Inferior parietal cortex (tissue), 1 donor: ENCODE results near the gene STK11.

Source experiments
- DNase-seq: peaks from one replicate; pipeline ENCODE4 v3.0.0-alpha.2; 2016; ENCODE audit errors: extremely low spot score

Gene STK11

DNA sequence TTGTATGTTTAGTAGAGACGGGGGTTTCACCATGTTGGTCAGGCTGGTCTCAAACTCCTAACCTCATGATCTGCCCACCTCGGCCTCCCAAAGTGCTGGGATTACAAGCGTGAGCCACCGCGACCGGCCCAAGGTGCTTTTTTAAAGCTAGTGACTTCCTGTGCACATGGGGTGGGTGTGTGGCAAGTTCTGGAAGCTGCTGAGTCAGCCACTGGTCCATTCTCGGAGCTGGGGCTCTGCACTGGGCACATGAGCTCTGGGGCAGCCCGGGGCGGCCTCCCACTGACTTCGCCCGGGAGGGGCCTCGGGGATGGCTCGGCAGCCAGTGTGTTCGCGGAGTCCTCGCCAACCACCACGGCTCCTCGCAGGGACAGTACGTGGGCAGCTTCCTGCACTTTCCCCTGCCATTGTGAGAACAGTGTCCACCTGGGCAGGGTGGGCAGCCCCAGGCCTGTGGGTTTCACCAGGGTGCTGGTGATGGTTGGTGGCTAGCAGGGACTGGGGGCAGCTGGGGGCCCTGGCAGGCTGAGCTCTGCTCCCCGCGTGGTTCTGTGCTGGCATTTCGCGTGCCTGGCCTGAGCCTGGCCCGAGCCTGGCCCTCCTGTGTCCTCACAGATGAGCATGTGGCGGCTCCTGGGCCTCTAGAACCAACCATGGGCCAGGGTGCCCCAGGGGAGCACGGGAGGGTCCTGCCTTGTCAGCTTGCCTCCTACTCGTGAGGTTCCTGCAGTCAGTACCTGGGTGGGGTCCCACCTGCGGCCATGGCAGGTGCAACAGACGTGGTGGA, 20.1 kb downstream of the STK11 start:
- no peak for DNase-seq

DNA sequence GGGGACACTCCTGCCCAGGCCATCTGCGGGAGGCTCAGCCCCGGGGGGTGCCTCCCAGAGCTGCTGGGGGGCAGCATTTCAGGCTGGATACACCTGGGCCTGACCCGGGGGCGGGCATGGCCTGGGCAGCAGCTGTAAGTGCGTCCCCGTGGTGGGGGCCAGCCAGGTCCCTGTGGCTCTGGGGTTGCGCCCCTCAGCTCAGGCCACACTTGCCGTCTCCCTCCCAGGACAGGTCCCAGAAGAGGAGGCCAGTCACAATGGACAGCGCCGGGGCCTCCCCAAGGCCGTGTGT, 20.6 kb downstream of the STK11 start:
- DNase-seq: no peak

DNA sequence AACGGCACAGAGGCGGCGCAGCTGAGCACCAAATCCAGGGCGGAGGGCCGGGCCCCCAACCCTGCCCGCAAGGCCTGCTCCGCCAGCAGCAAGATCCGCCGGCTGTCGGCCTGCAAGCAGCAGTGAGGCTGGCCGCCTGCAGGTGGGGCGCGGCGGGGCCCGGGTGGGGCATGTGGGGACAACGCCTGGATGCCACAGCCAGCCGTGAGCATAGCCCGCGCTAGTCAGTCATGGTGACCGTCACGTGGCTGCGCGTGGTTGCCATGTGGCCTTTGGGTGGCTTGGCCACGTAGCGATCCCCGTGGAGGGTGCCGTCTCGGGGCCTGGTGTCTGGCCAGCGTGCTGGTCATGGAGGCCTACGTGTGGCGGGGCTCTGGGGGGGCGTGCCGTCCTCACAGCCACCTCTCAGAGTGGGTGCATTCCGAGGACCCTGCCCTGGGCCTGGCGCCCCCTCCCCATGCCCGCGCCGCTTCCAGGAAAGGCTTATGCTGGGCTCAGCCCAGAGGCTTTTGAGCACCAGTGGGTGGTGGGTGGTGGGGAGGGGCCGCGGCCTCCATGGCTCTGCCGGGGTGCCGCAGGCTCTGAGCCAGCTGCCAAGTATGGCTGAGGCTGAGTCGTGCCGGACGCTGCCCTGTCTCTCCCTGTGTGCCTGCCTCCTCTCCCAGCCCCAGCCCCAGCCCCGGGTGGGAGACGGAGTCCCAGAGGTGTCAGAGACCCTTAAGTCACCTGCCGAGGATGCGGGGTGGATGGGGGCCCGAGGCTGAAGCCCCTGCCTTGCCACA, 21.1 kb downstream of the STK11 start:
- DNase-seq: no peak

DNA sequence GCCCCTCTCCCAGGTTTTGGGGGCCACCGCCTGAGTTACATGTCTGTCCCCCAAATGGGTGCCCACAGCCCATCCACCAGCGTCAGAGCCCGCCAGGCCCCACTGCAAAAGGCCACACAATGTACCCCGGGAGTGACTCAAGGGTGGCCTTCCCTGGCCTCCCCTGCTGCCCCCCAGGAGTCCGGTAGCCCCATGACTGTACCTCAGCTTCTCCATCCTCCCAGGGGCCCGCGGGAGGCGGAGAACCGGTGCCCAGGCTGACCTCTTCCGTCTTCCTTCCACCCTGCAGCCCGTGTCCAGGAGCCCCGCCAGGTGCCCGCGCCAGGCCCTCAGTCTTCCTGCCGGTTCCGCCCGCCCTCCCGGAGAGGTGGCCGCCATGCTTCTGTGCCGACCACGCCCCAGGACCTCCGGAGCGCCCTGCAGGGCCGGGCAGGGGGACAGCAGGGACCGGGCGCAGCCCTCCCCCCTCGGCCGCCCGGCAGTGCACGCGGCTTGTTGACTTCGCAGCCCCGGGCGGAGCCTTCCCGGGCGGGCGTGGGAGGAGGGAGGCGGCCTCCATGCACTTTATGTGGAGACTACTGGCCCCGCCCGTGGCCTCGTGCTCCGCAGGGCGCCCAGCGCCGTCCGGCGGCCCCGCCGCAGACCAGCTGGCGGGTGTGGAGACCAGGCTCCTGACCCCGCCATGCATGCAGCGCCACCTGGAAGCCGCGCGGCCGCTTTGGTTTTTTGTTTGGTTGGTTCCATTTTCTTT, 21.9 kb downstream of the STK11 start:
- DNase-seq: no peak

DNA sequence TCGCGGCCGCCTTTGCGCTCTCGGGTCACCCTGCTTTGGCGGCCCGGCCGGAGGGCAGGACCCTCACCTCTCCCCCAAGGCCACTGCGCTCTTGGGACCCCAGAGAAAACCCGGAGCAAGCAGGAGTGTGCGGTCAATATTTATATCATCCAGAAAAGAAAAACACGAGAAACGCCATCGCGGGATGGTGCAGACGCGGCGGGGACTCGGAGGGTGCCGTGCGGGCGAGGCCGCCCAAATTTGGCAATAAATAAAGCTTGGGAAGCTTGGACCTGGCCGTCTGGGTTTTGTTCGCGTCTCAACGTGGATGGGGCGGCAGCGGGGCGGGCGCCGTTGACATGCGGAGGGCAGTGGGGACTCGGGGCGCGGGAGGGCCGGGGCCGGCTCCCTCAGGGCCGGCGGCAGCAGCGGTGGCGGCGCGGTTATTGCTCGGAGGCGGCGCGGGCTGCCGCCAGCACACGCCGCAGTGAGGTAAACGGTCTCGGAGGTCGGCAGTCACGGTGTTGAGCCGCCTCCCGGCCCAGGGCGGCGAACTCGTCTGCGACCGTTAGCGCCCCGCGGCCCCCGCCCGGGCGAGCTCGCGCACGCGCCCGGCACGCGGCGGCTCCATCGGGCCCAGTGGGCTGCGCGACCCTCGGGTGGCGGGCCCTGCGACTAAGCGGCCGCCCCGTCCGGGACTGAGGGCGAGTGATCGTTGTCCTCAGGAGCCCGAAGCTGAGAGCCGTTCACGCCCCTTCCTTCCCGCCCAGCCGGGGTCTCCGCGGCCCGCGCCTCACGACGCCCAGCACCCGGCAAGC, 22.8 kb downstream of the STK11 start:
- DNase-seq: no peak

DNA sequence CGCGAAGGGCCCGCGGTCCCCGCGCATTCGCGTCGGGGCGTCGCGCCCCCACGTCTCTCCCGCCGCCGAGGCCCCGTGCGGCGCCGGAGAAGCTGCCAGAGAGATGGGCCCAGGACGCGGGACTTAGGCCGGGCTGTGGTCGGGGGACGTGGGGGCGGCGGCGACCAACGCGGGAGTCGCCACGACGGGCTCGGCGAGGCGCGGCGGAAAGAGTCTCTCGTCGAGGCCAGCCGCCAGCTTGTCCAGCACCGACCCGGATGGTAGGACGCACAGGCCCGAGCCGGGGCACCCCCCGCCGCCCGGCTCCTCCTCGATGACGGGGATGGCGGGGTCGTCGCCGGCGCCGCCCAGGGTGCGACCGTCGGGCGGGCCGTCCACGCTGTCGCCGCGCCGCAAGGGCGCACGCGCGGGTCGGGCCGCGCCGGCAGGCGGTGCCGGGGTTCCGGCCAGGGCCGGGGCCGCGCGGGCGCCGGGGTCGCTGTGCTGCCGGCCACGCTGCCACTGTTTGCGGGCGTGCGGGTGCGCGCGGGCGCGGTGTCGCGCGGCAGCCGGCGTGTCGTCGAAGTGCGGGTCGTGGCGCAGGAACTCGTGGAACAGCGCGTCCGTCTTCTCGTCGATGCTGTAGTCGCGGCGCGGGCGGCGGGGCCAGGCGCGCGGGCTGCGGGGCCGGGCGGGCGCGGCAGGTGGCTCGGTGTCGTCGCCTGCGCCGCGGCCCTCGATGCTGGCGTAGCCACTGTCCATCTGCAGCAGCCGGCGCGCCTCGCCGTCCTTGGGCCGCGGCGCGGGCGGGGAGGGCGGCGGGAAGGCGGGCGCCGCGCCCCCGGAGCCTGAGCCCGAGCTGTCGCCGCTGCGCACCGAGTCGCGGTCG, 23.7 kb downstream of the STK11 start:
- DNase-seq: no peak

DNA sequence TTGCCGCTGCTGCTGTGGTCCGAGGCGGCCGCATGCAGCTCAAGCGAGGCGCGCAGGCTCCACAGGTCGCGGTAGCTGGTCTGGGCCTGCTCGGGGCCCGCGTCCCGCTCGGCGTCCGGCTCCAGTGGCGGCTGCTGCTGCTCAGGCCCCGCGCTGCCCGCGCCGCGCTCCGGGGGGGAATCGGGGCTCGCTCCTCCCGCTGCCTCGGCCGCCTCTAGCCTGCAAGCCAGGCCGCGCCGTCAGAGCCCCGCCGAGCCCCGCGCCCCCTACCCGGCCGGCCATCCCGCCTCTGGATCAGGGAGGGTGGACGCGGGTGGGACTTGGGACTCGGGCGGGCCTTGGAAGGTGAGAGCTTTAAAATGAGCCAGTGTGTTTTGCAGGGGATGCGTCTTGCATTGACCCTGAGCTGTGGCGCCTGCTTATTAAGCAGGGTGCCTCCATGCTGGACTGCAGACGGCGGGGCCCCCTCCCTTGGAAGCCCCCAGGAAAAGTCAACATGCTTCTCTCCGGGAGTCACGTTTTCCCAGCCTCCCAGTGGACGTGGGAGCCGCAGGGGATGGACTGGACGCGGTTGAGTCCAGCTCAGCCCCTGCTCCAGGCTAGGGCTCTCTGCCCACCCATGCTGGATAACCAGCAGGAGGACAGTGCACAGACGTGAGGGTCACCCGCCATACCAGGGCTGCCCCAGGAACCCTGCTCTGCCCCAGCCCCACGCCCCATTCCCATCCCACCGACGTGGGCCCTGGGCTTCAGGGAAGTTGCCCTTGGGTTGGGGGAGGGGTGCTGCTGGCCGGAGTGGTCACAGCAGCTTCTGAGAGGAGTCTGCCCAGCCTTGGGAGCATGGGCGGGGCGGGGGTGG, 24.6 kb downstream of the STK11 start:
- DNase-seq: no peak

DNA sequence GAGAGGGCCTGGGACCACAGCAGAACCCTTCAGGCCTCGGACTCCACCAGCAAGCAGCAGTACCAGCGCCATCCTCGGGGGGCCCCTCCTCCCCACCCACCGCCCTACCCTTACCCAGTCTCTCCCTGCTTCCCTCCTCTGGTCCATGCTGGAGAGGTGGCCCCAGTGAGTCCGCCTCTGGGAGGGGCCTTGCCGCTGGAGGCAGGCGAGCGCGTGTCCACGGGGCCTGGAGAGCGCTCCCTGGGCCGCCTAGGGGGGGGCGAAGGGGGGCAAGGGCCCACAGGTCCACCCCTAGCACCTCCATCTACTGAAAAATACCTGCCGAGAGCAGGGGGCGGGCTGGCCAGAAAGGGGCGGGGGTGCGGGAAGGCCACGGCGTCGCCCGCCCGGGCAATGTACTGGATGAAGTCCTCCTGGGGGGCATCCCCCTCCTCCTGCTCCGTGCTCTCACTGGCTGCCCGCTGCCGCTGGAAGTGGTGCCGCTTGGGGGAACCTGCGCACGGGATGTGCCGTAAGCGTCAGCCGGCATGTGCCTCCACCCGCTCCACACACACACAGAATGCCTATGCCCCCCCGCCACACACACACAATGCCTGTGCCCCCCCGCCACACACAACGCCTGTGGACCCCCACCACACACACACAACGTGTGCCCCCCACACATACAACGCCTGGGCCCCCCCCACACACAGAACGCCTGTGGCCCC, 25.4 kb downstream of the STK11 start:
- no peak for DNase-seq

DNA sequence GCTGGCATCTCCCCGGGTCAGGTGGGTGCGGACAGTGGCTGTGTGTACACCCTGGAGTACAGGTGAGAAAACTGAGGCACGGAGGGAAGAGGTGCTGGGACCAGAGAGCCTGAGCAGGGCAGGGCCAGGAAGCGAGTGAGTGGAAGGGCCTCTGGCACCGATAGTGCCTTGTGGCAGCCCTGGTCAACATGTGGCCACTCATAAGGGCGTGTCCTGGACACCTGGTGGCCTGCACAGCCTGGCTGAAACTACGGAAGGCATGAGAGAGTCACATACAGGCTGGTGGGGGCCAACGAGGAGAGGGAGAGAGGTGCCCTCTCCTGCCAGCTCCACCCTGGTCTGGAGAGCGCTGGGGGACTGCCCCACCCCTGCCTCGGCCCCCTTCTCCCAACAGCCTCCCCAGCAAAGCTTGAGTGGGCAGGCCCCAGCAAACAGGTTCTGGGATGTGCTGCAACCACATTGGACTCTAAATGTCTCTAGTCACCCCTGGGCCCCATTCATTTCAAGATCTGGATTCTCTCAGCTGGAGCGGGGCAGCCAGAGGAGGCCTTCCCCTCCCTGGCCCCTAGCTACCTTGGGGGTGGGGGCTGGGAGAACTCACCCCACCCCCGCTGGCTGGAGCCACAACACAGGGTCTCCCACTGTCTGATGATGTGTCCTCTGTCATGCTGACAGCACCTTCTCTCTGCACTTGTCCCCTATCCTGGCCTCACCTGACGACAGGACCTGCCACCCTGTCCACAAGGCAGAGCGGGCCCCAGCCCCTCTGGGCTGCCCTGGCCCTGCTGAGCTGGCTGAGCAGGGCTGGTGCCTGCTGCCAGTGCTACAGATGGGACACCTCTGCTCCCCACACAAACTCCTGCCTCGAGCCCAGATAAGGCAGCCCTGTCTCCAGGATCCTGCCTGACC, 26.4 kb downstream of the STK11 start:
- no peak for DNase-seq

DNA sequence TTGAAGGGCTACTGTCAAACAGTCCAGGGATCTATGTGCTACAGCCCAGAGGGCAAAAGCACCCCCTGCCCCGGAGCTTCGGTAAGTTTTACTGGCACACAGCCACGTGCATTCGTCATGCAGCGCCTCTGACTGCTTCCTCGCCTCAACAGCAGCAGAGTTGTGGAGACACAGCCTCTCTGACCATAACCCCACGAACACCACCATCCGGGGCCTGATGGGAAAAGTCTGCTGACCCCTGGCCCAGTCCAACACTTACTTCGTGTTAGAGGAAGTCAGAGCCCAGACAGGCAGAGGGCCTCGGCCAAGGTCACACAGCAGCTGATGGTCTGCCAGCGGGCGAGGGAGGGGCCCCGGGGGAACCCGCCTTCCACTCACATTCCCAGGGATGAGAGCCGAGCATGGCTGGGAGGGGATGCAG, 27.1 kb downstream of the STK11 start:
- no peak for DNase-seq

DNA sequence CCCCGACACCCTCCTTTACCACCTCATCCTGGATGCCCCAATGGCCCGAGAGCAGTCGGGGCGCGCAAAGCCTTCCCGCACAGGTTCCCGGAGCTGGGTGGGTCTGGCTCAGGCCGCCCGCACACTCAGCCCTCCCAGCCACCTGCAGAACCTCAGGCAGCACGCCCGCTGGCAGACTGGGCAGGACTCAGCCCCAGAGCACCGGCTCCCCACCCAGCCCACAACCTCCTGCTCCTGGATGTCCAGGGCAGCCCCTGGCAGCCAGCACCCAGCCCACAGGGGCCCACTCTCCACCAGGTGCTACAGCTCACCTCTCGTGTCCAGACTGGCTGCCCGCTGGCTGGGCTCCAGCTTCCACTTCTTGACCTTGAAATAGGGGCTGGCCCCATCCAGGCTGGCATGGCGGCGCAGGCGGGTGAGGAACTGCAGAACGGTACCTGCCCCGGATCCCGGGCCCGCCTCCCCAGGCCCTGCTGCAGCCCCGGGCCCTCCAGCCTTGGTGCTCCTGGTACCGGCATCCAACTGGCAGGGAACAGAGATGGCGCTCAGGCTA, 27.6 kb downstream of the STK11 start:
- DNase-seq: no peak

DNA sequence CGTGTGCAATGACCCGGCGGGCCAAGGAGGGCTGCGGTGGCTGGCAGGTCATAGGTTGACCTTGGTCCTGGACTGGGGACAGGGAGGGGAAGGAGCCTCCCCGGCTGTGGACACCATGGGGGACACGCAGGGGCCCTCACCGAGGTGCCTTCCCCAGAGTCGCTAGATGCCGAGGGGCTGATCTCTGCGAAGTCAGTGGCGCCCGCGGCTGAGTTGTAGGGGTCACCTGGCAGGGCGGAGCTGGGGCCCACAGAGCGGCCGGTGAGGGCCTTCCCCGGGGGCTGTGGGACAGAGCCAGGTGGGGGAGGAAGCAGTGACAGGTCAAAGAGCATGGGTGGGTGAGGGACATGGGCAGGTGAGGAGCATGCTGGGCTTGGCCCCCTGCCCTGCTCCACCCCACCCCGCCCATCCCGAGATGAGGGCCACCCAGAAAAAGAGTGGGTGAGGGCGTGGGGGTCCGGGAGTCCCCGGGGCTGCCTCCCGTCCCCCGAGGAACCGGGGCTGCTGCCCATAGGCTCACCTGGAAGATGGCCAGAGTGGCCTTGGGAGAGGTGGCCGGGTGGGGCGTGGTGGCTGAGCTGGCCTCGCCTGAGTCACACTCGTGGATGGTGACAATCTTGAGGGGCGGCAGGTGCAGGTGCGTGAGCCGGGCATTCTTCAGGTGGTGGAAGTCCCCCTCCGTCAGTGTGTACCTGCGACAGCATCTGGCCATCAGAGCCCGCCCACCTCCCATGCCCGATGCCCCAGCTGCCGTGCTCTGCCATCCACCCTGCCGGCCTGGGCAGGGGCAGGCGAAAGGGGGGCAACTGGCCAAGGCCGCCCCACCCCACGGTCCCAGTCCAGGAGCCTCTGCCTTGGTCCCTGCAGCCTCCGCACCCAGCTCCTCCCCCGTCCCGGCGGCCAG, 28.7 kb downstream of the STK11 start:
- DNase-seq: no peak

DNA sequence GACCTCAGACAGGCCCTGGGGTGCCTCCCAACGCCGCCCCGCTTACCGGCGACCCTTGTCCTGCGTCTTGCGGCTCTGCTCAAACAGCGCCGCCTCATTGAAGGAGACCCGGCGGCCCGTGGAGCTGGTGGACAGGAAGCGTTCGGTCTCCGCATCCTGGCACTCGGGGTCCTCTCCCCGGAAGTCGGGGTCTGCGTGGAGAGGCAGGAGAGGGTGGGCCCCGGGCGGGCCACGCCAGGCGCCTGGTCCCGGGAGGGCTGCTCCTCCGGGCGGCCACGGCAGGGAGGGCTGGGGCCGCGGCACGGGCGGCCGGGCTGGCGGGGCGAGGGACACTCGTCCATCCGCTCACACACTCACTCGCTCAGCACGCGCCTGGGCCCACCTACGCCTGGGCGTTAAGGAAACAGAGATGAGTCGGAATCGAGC, 29.4 kb downstream of the STK11 start:
- DNase-seq: no peak

DNA sequence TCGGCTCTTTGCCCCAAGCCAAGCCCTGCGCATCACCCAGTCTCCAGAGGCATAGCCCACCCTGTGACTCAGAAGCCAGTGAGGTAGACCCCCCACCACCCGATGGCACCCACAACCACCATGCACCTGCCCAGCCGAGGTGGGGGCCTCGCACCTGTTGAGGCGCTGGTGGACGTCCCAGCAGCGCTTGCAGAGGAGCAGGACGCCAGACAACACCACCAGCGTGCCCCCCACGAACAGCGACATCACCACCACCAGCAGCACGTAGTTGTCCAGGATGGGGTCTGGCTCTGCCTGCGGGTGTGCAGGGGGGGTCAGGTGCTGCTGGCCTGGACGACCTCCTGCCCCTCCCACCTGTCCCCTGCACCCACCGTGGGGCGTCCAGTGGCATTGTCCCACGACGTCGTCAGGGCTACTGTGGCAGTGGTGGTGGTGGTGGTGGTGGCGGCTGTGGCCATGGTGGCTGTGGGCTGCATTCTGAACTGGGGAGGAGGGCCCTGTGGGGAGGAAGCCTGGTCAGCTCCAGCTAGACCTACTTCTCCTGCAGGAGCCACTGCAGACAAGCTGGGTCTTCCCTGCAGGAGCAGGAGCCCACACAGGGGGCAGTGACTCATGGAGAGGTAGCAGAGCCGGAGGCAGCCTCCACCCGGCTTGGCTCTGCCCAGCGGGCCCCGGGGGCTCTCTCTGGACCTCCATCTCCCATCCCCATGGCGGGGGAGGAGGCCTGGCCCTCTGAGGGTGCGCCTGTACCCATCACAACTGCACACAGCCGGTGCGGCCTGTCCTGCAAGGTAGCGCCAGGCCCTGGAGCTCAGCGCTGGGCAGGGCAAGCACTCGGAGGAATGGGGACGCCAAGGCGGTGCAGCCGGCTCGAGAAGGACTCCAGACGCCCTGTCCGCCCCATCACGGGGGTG, 30.3 kb downstream of the STK11 start:
- no peak for DNase-seq

DNA sequence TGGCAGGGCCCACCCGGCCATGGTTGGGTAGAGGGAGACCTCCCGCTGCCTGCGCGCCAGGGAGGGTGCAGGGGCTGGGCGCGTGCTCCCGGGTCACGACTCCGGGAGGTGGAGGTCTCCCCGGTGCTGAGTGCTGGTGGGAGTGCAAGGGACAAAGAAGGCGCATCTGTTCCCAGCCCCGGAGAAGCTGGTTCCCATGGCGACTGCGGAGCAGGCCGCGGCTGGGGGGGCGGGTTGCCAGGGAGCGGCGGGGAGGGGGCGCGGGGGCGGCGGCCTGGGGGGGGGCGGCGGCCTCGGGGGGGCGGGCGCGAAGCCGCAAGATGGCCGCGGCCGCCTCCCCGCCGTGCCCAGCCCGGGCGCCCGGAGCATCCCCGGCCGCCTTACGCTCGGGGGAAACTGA, 31.0 kb downstream of the STK11 start:
- no peak for DNase-seq
